PC-3 (cell line): Measurements from ENCODE around the gene NOX4. TPM values are rescaled to one million over a fixed set of nuclear protein-coding genes. Genes with fewer than 3 reads are reported as not detected.

ENCODE experiments used
- ATAC-seq: fragments of 200-7000 bp; cut with Tn5 transposase; 2 replicates; pipeline ENCODE4 v1.9.1; 2020; ENCODE audit warnings: mild to moderate bottlenecking, moderate library complexity
- BruUV-seq: library from RNA; stranded (reverse); fragments of 400-500 nt; replicated peaks from 2 replicates; lab custom pipeline; 2021; lab: Mats Ljungman, UMichigan
- CTCF ChIA-PET: fragments of 300-600 bp; sonication (Branson Sonifier 250); formaldehyde crosslinking; loops from one replicate; lab custom pipeline; 2022; ENCODE audit warnings: antibody characterized with exemption; lab: Charles Lee
- POLR2A ChIA-PET: fragments of 300-600 bp; sonication (Branson Sonifier 250); formaldehyde crosslinking; loops from one replicate; lab custom pipeline; 2022; ENCODE audit warnings: antibody characterized with exemption; ENCODE audit not compliant: unreplicated experiment; lab: Charles Lee
- DNase-seq: peaks from one replicate; pipeline ENCODE4 v3.0.0-alpha.2; 2015
- H2AFZ ChIP-seq: fragments of 300-600 bp; sonication (generic); 2 replicates; pipeline ENCODE4 v1.6.0; 2016; ENCODE audit warnings: antibody characterized with exemption, low read length
- H3F3A ChIP-seq: fragments of 300-600 bp; sonication (generic); one replicate; pipeline ENCODE4 v1.6.0; 2017; ENCODE audit warnings: antibody characterized with exemption, low read length, control low read depth, mild to moderate bottlenecking; ENCODE audit not compliant: unreplicated experiment
- H3K27ac ChIP-seq: fragments of 300-600 bp; sonication (generic); 2 replicates; pipeline ENCODE4 v1.5.1; 2016; ENCODE audit warnings: mild to moderate bottlenecking, low read length
- H3K27me3 ChIP-seq: fragments of 300-600 bp; sonication (generic); 2 replicates; pipeline ENCODE4 v1.6.1; 2016; ENCODE audit warnings: low read length, mixed read lengths
- H3K36me3 ChIP-seq: fragments of 300-600 bp; sonication (generic); 2 replicates; pipeline ENCODE4 v1.6.1; 2016; ENCODE audit warnings: low read depth, mixed run types, low read length, mixed read lengths
- H3K4me1 ChIP-seq: fragments of 300-600 bp; sonication (generic); 2 replicates; pipeline ENCODE4 v1.5.1; 2016; ENCODE audit warnings: low read length; ENCODE audit not compliant: insufficient read depth
- H3K4me2 ChIP-seq: fragments of 300-600 bp; sonication (generic); 2 replicates; pipeline ENCODE4 v1.6.0; 2016; ENCODE audit warnings: low read length
- H3K4me3 ChIP-seq: fragments of 300-600 bp; sonication (generic); 2 replicates; pipeline ENCODE4 v1.5.1; 2016; ENCODE audit warnings: mild to moderate bottlenecking, low read length, mixed read lengths
- H3K79me2 ChIP-seq: fragments of 300-600 bp; sonication (generic); 2 replicates; pipeline ENCODE4 v1.6.1; 2017; ENCODE audit warnings: low read length, mixed read lengths
- H3K9ac ChIP-seq: fragments of 300-600 bp; sonication (generic); 2 replicates; pipeline ENCODE4 v1.6.0; 2016; ENCODE audit warnings: mild to moderate bottlenecking, low read length
- H3K9me2 ChIP-seq: fragments of 300-600 bp; sonication (generic); replicated peaks from 2 replicates; pipeline ENCODE4 v1.6.1; 2016; ENCODE audit warnings: mixed run types, low read length, mixed read lengths
- H3K9me3 ChIP-seq: fragments of 300-600 bp; sonication (generic); 2 replicates; pipeline ENCODE4 v1.6.1; 2016; ENCODE audit warnings: low read length, mixed read lengths
- H4K20me1 ChIP-seq: fragments of 300-600 bp; sonication (generic); 2 replicates; pipeline ENCODE4 v1.6.1; 2016; ENCODE audit warnings: low read length, mixed read lengths
- EZH2 ChIP-seq: fragments of 300-600 bp; sonication (generic); IDR thresholded peaks from one replicate; pipeline ENCODE4 v1.6.1; 2017; ENCODE audit warnings: antibody characterized with exemption, mild to moderate bottlenecking, low read length; ENCODE audit not compliant: unreplicated experiment
- EZH2phosphoT487 ChIP-seq: fragments of 300-600 bp; sonication (generic); IDR thresholded peaks from 2 replicates; pipeline ENCODE4 v1.6.1; 2018; ENCODE audit warnings: mild to moderate bottlenecking, antibody characterized with exemption, low read length, borderline replicate concordance
- intact Hi-C: fragments of 100-400 bp; cut with micrococcal nuclease; formaldehyde crosslinking; loops from 2 replicates; pipeline ENCODE4 v1.9.0; 2023
- total RNA-seq: library from RNA; depleted of rRNA; stranded (reverse); fragments of >200 nt; gene quantifications from 2 replicates; pipeline ENCODE4 v1.2.3, GENCODE V29; 2014
- TF ChIP-seq, protein P1 (sequence below): fragments of 300-600 bp; sonication (generic); conservative IDR thresholded peaks from 2 replicates; pipeline ENCODE4 v1.5.1; 2017; ENCODE audit warnings: antibody characterized with exemption, low read depth, mild to moderate bottlenecking, low read length

Gene NOX4
- total RNA-seq, 1 experiment from 2014 or later, result not detected

DNA sequence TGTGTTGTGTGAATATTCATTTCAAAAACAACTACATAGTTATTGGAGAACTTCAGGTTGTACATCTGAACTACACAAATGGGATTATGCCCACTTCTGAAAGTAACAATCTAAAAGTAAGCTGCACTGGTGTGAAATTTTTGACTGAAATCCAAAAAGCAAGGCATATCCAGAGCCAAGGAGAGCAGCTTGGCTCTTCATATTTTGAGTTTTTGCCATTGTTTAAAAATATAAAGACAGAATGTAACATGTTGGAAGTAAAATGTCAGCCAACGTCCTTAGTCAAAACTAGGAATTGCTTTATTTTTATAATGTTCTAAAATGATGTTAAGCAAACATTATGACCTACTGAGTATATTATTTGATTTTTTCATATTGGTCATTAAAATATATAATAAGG is 45.8 kb upstream of the NOX4 start:
- H3K27ac ChIP-seq, result no peak overlapping the region
- TF ChIP-seq, protein P1, sequence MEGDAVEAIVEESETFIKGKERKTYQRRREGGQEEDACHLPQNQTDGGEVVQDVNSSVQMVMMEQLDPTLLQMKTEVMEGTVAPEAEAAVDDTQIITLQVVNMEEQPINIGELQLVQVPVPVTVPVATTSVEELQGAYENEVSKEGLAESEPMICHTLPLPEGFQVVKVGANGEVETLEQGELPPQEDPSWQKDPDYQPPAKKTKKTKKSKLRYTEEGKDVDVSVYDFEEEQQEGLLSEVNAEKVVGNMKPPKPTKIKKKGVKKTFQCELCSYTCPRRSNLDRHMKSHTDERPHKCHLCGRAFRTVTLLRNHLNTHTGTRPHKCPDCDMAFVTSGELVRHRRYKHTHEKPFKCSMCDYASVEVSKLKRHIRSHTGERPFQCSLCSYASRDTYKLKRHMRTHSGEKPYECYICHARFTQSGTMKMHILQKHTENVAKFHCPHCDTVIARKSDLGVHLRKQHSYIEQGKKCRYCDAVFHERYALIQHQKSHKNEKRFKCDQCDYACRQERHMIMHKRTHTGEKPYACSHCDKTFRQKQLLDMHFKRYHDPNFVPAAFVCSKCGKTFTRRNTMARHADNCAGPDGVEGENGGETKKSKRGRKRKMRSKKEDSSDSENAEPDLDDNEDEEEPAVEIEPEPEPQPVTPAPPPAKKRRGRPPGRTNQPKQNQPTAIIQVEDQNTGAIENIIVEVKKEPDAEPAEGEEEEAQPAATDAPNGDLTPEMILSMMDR, result no peak
- no peak for TF ChIP-seq EZH2
- no peak for TF ChIP-seq EZH2phosphoT487
- no peak overlapping the region for H3K4me3 ChIP-seq
- intact Hi-C loops, result no loop called here
- H3F3A ChIP-seq, result no peaks in the 10 kb centered on the region
- DNase-seq, result no peak
- H3K36me3 ChIP-seq, result no peaks in the 10 kb centered on the region
- no peaks in the 10 kb centered on the region for H4K20me1 ChIP-seq
- POLR2A ChIA-PET, result no interaction called here
- no peak overlapping the region for H3K9ac ChIP-seq
- no peak for ATAC-seq
- no TSS peak for BruUV-seq
- no peak overlapping the region for H3K4me2 ChIP-seq
- H3K9me2 ChIP-seq, result no peaks in the 10 kb centered on the region
- no peaks in the 10 kb centered on the region for H3K9me3 ChIP-seq
- no peaks in the 10 kb centered on the region; the same call in 1 of the 2 replicates for H3K27me3 ChIP-seq
- CTCF ChIA-PET, result no interaction called here
- H3K4me1 ChIP-seq, result no peaks in the 10 kb centered on the region
- no peaks in the 10 kb centered on the region for H3K79me2 ChIP-seq
- H2AFZ ChIP-seq, result no peak overlapping the region

DNA sequence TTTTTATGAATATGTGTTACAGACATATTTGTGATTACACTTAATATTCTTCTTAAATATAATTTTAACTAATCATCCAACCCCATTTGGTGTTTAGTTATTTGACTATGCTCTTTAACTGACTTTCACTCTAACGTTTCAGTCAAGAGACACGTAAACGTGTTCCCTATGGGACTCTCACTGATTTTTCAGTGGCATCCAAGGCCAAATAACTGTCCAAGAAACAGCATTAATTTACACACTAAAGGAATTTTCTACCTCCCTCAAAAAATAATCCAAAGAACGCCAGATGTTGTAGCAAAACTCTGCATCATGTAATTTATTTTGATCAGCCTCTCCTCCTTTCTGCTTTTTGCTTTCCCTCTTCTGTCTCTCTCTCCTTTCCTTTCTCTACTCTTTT is 44.0 kb upstream of the NOX4 start:
- Histone ChIP-seq H3K4me2 (no peak overlapping the region), H3K36me3 (no peaks in the 10 kb centered on the region), H3K27ac (no peak overlapping the region), H4K20me1 (no peaks in the 10 kb centered on the region), H3K9me2 (no peaks in the 10 kb centered on the region), H3K4me1 (no peaks in the 10 kb centered on the region), H2AFZ (no peak overlapping the region), H3K27me3 (no peaks in the 10 kb centered on the region; the same call in 1 of the 2 replicates), H3K9ac (no peak overlapping the region), H3K9me3 (no peaks in the 10 kb centered on the region), H3K79me2 (no peaks in the 10 kb centered on the region), H3F3A (no peaks in the 10 kb centered on the region), H3K4me3 (no peak overlapping the region)
- BruUV-seq, result no TSS peak
- TF ChIP-seq EZH2 (no peak), EZH2phosphoT487 (no peak)
- TF ChIP-seq, protein P1, result no peak
- intact Hi-C loops, result no loop called here
- ChIA-PET POLR2A (no interaction called here), CTCF (no interaction called here)
- ATAC-seq (no peak), DNase-seq (no peak)

DNA sequence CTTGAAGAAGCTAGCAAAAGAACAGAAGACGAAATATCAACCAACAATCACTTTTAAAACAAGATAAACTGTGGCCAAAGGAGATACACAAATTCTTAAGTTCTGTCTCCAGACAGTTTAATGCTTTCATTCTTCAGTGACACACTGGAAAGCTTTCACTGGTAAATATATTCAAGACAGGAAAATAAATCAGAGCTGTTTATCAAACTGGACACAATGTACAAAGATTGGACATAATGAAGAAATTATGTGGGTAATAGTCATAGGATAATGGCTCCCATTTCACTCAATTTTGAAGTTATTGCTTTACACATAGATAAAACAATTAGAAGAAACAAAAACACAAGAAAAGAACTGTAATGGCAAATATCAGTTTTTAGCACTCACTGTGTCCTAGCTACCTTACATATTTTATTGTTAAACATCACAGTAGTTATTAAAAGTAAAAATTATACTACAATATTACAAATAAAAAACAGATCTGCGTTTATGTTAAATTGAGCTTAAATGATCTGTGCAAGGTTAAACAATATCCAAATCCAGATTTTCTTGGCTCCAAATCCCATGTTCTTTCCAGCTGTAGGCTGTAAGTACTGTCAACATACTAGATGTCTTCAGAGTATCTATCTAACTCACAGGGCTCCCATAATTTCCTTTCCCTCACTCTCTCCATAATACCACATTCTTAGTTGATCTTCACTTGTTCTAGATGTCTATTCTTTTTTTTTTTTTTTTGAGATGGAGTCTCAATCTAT is 38.6 kb upstream of the NOX4 start:
- Histone ChIP-seq H4K20me1 (no peaks in the 10 kb centered on the region), H3K4me1 (no peaks in the 10 kb centered on the region), H3K79me2 (no peaks in the 10 kb centered on the region), H3K27me3 (no peaks in the 10 kb centered on the region; the same call in 1 of the 2 replicates), H3K36me3 (no peaks in the 10 kb centered on the region), H3K9me2 (no peaks in the 10 kb centered on the region), H2AFZ (no peak overlapping the region), H3K4me3 (no peak overlapping the region), H3K4me2 (no peak overlapping the region), H3K27ac (no peak overlapping the region), H3K9ac (no peak overlapping the region), H3F3A (no peaks in the 10 kb centered on the region), H3K9me3 (no peaks in the 10 kb centered on the region)
- no TSS peak for BruUV-seq
- intact Hi-C loops, result no loop called here
- ATAC-seq, result no peak
- no peak for TF ChIP-seq EZH2phosphoT487
- CTCF ChIA-PET, result no interaction called here
- DNase-seq, result no peak
- POLR2A ChIA-PET, result no interaction called here
